Small intestine (tissue), 7 donors: ENCODE measurements around the gene KANSL1L. TPM values are rescaled to one million over a fixed set of nuclear protein-coding genes. Genes with fewer than 3 reads are reported as not detected.
A peak's percentile ranks its signal among the peaks of the same experiment; 100 is the strongest.

ENCODE experiments used
- DNase-seq, 2 donors: peaks; one replicate each; pipeline versions ENCODE4 v3.0.0 to v3.0.0-alpha.2; 2013
- FAIRE-seq: peaks from 2 replicates; lab custom pipeline; 2012; peaks lifted over from hg19 to GRCh38; lab: Jason Lieb, UNC
- H3K27ac ChIP-seq, 3 donors: one replicate each; pipeline ENCODE4 v1.5.1; 2013; ENCODE audit warnings: low read length in 2 of 3, mild to moderate bottlenecking in 2 of 3, control low read depth in 1 of 3, inconsistent platforms in 1 of 3, low read depth in 1 of 3, moderate library complexity in 1 of 3
- H3K27me3 ChIP-seq, 3 donors: one replicate each; pipeline ENCODE4 v1.6.1; 2013; ENCODE audit warnings: low read length in 3 of 3, inconsistent platforms in 1 of 3; ENCODE audit not compliant: control insufficient read depth in 3 of 3, insufficient read depth in 3 of 3
- H3K36me3 ChIP-seq, 3 donors: one replicate each; pipeline ENCODE4 v1.6.1; 2013; ENCODE audit warnings: low read length in 3 of 3, inconsistent platforms in 1 of 3, low read depth in 1 of 3, mild to moderate bottlenecking in 1 of 3, moderate library complexity in 1 of 3; ENCODE audit not compliant: control insufficient read depth in 3 of 3, insufficient read depth in 2 of 3
- H3K4me1 ChIP-seq, 3 donors: one replicate each; pipeline ENCODE4 v1.6.1; 2013; ENCODE audit warnings: low read length in 2 of 3, inconsistent platforms in 1 of 3, low read depth in 1 of 3, mild to moderate bottlenecking in 1 of 3, moderate library complexity in 1 of 3; ENCODE audit not compliant: control insufficient read depth in 3 of 3, insufficient read depth in 2 of 3
- H3K4me3 ChIP-seq, 3 donors: one replicate each; pipeline ENCODE4 v1.5.1; 2013; ENCODE audit warnings: low read length in 3 of 3, control low read depth in 1 of 3, inconsistent platforms in 1 of 3, low read depth in 1 of 3, mild to moderate bottlenecking in 1 of 3, moderate library complexity in 1 of 3
- H3K9me3 ChIP-seq, 2 donors: one replicate each; pipeline ENCODE4 v1.6.1; 2013; ENCODE audit warnings: low read depth in 1 of 2, low read length in 1 of 2; ENCODE audit not compliant: control insufficient read depth in 2 of 2, insufficient read depth in 1 of 2
- WGBS, 3 donors: extraction: QIAGEN DNeasy Blood & Tissue Kit; methylation state at CpG; one replicate each; pipeline ENCODE4 v1.1.7; 2013; 5-methylcytosine and 5-hydroxymethylcytosine counted together
- polyA plus RNA-seq, 4 donors: library from polyadenylated mRNA; stranded (reverse) in 3 of 4; unstranded in 1 of 4; fragments of 200-250 nt in 3 of 4; fragments of 120-200 nt in 1 of 4; gene quantifications; one replicate each; pipeline versions ENCODE4 v1.2.1 to v1.2.3, GENCODE V29; 2013
- donor health status: healthy with polysubstance abuse.
- donor health status: control.
- donor health status: control.
- donor health status: Bipolar disorder and iron deficiency.
- donor health status: healthy.

KANSL1L gene
- polyA plus RNA-seq, 4 donors: 1.8 to 22.2 (median 3.0) TPM

GRCh38 chr2:210009896-210010295, 161.3 kb downstream of the KANSL1L start:
- Histone ChIP-seq H3K9me3 (no peaks in the 10 kb centered on the region), H3K4me3 (no peak overlapping the region), H3K36me3 (peaks cover 3 to 23% (median 4%) of the 10 kb centered on the region in 3 donors), H3K4me1 (peaks cover 2 to 5% (median 4%) of the 10 kb centered on the region in 3 donors), H3K27ac (no peak overlapping the region), H3K27me3 (no peaks in the 10 kb centered on the region)
- 16 to 57% (median 40%) methylated on average over 3 of the region's 3 CpGs for WGBS, 3 donors
- DNase-seq (no peak), FAIRE-seq (no peak)

GRCh38 chr2:210009126-210009525, 162.1 kb downstream of the KANSL1L start:
- H3K4me1 ChIP-seq: peaks cover 2 to 7% (median 4%) of the 10 kb centered on the region in 3 donors
- 60 to 77% (median 65%) methylated on average over 6 of the region's 6 CpGs for WGBS, 3 donors
- DNase-seq: no peak

GRCh38 chr2:210007895-210008294, 163.3 kb downstream of the KANSL1L start:
- no peak for DNase-seq

More at GRCh38 chr2:210009126-210009525, 162.1 kb downstream of the KANSL1L start:
- H3K36me3 ChIP-seq: peaks cover 3 to 20% (median 4%) of the 10 kb centered on the region in 3 donors
- H3K4me3 ChIP-seq: no peak overlapping the region
- H3K27me3 ChIP-seq: no peaks in the 10 kb centered on the region
- H3K9me3 ChIP-seq: no peaks in the 10 kb centered on the region
- no peak for FAIRE-seq
- no peak overlapping the region for H3K27ac ChIP-seq

GRCh38 chr2:210004881-210005280, 166.3 kb downstream of the KANSL1L start:
- Histone ChIP-seq H3K27ac (no peak overlapping the region), H3K4me3 (no peak overlapping the region), H3K27me3 (no peaks in the 10 kb centered on the region), H3K9me3 (no peaks in the 10 kb centered on the region), H3K4me1 (peaks cover 4 to 15% (median 10%) of the 10 kb centered on the region in 3 donors), H3K36me3 (peaks cover 2 to 10% (median 3%) of the 10 kb centered on the region in 3 donors)
- DNase-seq (no peak), FAIRE-seq (no peak)
- WGBS, 3 donors: 57 to 69% (median 61%) methylated on average over 2 of the region's 2 CpGs

More at GRCh38 chr2:210007895-210008294, 163.3 kb downstream of the KANSL1L start:
- no peak overlapping the region for H3K27ac ChIP-seq
- FAIRE-seq: no peak
- peaks cover 4 to 10% (median 8%) of the 10 kb centered on the region in 3 donors for H3K4me1 ChIP-seq
- H3K27me3 ChIP-seq: no peaks in the 10 kb centered on the region
- WGBS, 3 donors: 76 to 92% (median 83%) methylated on average over 2 of the region's 2 CpGs
- H3K36me3 ChIP-seq: peaks cover 3 to 14% (median 4%) of the 10 kb centered on the region in 3 donors
- no peak overlapping the region for H3K4me3 ChIP-seq
- no peaks in the 10 kb centered on the region for H3K9me3 ChIP-seq

GRCh38 chr2:210003359-210003758, 167.8 kb downstream of the KANSL1L start:
- FAIRE-seq (no peak), DNase-seq (no peak)
- 6 to 17% (median 7%) methylated on average over 2 of the region's 2 CpGs for WGBS, 3 donors
- H3K4me3 ChIP-seq: peak overlapping the region; percentile 74 to 91 (median 85)
- H3K27me3 ChIP-seq: no peaks in the 10 kb centered on the region
- H3K27ac ChIP-seq: no peak overlapping the region
- H3K36me3 ChIP-seq: peaks cover 0 to 3% (median 2%) of the 10 kb centered on the region in 3 donors
- no peaks in the 10 kb centered on the region for H3K9me3 ChIP-seq
- peaks cover 4 to 15% (median 10%) of the 10 kb centered on the region in 3 donors for H3K4me1 ChIP-seq

- 0 to 1% (median 0%) methylated on average over 56 to 58 of the region's 58 CpGs for WGBS, 3 donors
- FAIRE-seq (no peak), DNase-seq (peak; percentile 97 to 98)
- H3K4me1 ChIP-seq: peaks cover 4 to 14% (median 10%) of the 10 kb centered on the region in 3 donors
- no peaks in the 10 kb centered on the region for H3K36me3 ChIP-seq
- H3K27me3 ChIP-seq: no peaks in the 10 kb centered on the region
- peak within 1 kb of the TSS; percentile 74 to 91 (median 85) for H3K4me3 ChIP-seq
- peak within 1 kb of the TSS; percentile 51 to 84 (median 75) for H3K27ac ChIP-seq
- no peaks in the 10 kb centered on the region for H3K9me3 ChIP-seq
Observed at GRCh38 chr2:210002158-210003157, 168.8 kb downstream of the KANSL1L start, which contains the start of gene RPE. Gene RPE, plus strand, starts transcription at chr2:210002638. Its CDS starts 24 bp downstream, at chr2:210002662.

GRCh38 chr2:210000464-210001324, 170.5 kb downstream of the KANSL1L start:
- H3K9me3 ChIP-seq: no peaks in the 10 kb centered on the region
- FAIRE-seq: no peak
- H3K36me3 ChIP-seq: no peaks in the 10 kb centered on the region
- no peak overlapping the region for H3K4me3 ChIP-seq
- H3K4me1 ChIP-seq: peaks cover 2 to 11% (median 5%) of the 10 kb centered on the region in 3 donors
- 97% methylated on average over 32 of the region's 32 CpGs for WGBS, 3 donors
- no peaks in the 10 kb centered on the region for H3K27me3 ChIP-seq
- no peak overlapping the region for H3K27ac ChIP-seq
- DNase-seq: no peak

GRCh38 chr2:209998596-209998995, 172.6 kb downstream of the KANSL1L start:
- FAIRE-seq (no peak), DNase-seq (no peak)
- no peak overlapping the region for H3K27ac ChIP-seq
- H3K4me3 ChIP-seq: no peak overlapping the region
- no peaks in the 10 kb centered on the region for H3K27me3 ChIP-seq
- no peaks in the 10 kb centered on the region for H3K36me3 ChIP-seq
- WGBS, 3 donors: 44 to 60% (median 54%) methylated on average over 1 of the region's 1 CpG
- H3K4me1 ChIP-seq: peaks cover 2 to 8% (median 2%) of the 10 kb centered on the region in 3 donors
- no peaks in the 10 kb centered on the region for H3K9me3 ChIP-seq
